Gastroesophageal sphincter (tissue), 4 donors: ENCODE data around the gene OPCML. TPM values are rescaled to one million over a fixed set of nuclear protein-coding genes. Genes with fewer than 3 reads are reported as not detected.

Source experiments
- ATAC-seq: fragments of 150-250 bp; one replicate; pipeline ENCODE4 v1.9.1; 2016; ENCODE audit warnings: mild to moderate bottlenecking, moderate library complexity
- H3K27ac ChIP-seq, 4 donors: fragments of 200-600 bp; sonication (generic) in 3 of 4; 1 replicate in 3 of 4; 2 replicates in 1 of 4; pipeline ENCODE4 v1.5.1; 2016 to 2019
- H3K27me3 ChIP-seq: fragments of 200-600 bp; sonication (generic); one replicate; pipeline ENCODE4 v1.5.1; 2019
- H3K36me3 ChIP-seq, 2 donors: fragments of 200-600 bp; sonication (generic); one replicate each; pipeline ENCODE4 v1.5.1; 2019; ENCODE audit warnings: control low read depth in 1 of 2
- H3K4me1 ChIP-seq, 3 donors: fragments of 200-600 bp; sonication (generic); 1 replicate in 2 of 3; 2 replicates in 1 of 3; pipeline ENCODE4 v1.5.1; 2016 to 2019; ENCODE audit warnings: control low read depth in 2 of 3
- H3K4me3 ChIP-seq, 2 donors: fragments of 200-600 bp; sonication (generic); one replicate each; pipeline ENCODE4 v1.5.1; 2019; ENCODE audit warnings: mild to moderate bottlenecking in 1 of 2, moderate library complexity in 1 of 2
- H3K9me3 ChIP-seq, 3 donors: fragments of 200-600 bp; sonication (generic); one replicate each; pipeline ENCODE4 v1.5.1; 2017 to 2019; ENCODE audit warnings: control low read depth in 2 of 3
- CTCF ChIP-seq, 4 experiments: fragments of 200-600 bp in 2 of 4; fragments of 450-650 bp in 2 of 4; sonication (generic) in 1 of 4; IDR thresholded peaks; one replicate each; pipeline ENCODE4 v1.5.1; 2017 to 2019; ENCODE audit warnings: antibody characterized with exemption in 4 of 4, mild to moderate bottlenecking in 2 of 4, moderate library complexity in 2 of 4
- EP300 ChIP-seq: sonication (generic); formaldehyde crosslinking; IDR thresholded peaks from one replicate; pipeline ENCODE4 v1.6.1; 2017; ENCODE audit warnings: antibody characterized with exemption, mild to moderate bottlenecking
- POLR2A ChIP-seq, 2 donors: fragments of 450-650 bp; IDR thresholded peaks; one replicate each; pipeline ENCODE4 v1.6.1; 2017; ENCODE audit warnings: antibody characterized with exemption in 2 of 2, mild to moderate bottlenecking in 2 of 2, moderate library complexity in 1 of 2
- POLR2AphosphoS5 ChIP-seq: sonication (generic); formaldehyde crosslinking; IDR thresholded peaks from one replicate; pipeline ENCODE4 v1.6.1; 2017; ENCODE audit warnings: antibody characterized with exemption
- WGBS, 2 donors: methylation state at CpG; one replicate each; pipeline ENCODE4 v1.1.5; 2018; ENCODE audit warnings: low coverage in 1 of 2; 5-methylcytosine and 5-hydroxymethylcytosine counted together
- total RNA-seq, 4 donors: library from RNA; depleted of rRNA; stranded (reverse); fragments of >200 nt; gene quantifications; one replicate each; pipeline ENCODE4 v1.1.0, GENCODE V29; 2016

The OPCML gene
- total RNA-seq, 4 donors from 2014 or later: 0.13 to 0.93 (median 0.33) TPM

GRCh38 chr11:133164986-133165385 is 367.3 kb downstream of the OPCML start:
- WGBS, 2 donors: 45 to 52% methylated on average over 4 of the region's 7 CpGs
- TF ChIP-seq POLR2A (IDR thresholded peaks at IDR 0.05) (no peak), CTCF (IDR thresholded peaks at IDR 0.05) (no peak), POLR2AphosphoS5 (no peak), EP300 (no peak)
- H3K27me3 ChIP-seq: peaks cover 31% of the 10 kb centered on the region
- no peaks in the 10 kb centered on the region for H3K9me3 ChIP-seq
- ATAC-seq: no peak
- no peak overlapping the region for H3K4me3 ChIP-seq
- H3K27ac ChIP-seq: no peak overlapping the region
- no peaks in the 10 kb centered on the region for H3K36me3 ChIP-seq
- peaks cover 0 to 7% (median 0%) of the 10 kb centered on the region in 3 donors for H3K4me1 ChIP-seq

GRCh38 chr11:133163463-133164419 is 368.6 kb downstream of the OPCML start:
- no peak for TF ChIP-seq EP300
- peak; percentile 35 to 70 (median 46) for TF ChIP-seq CTCF (IDR thresholded peaks at IDR 0.05)
- no peak for TF ChIP-seq POLR2A (IDR thresholded peaks at IDR 0.05)
- H3K36me3 ChIP-seq: no peaks in the 10 kb centered on the region
- H3K4me3 ChIP-seq: no peak overlapping the region
- no peak for ATAC-seq
- peaks cover 0 to 7% (median 0%) of the 10 kb centered on the region in 3 donors for H3K4me1 ChIP-seq
- peaks cover 36% of the 10 kb centered on the region for H3K27me3 ChIP-seq
- H3K9me3 ChIP-seq: no peaks in the 10 kb centered on the region
- no peak overlapping the region for H3K27ac ChIP-seq
- WGBS, 2 donors: 29 to 42% methylated on average over 9 to 12 of the region's 12 CpGs

GRCh38 chr11:133162227-133162626 is 370.1 kb downstream of the OPCML start:
- WGBS, 2 donors: 22 to 39% methylated on average over 7 to 12 of the region's 12 CpGs
- Histone ChIP-seq H3K4me1 (peaks cover 0 to 7% (median 0%) of the 10 kb centered on the region in 3 donors), H3K9me3 (no peaks in the 10 kb centered on the region), H3K36me3 (no peaks in the 10 kb centered on the region), H3K27ac (no peak overlapping the region), H3K27me3 (peaks cover 39% of the 10 kb centered on the region), H3K4me3 (no peak overlapping the region)
- no peak for ATAC-seq
- TF ChIP-seq CTCF (IDR thresholded peaks at IDR 0.05) (no peak), EP300 (no peak), POLR2AphosphoS5 (no peak), POLR2A (IDR thresholded peaks at IDR 0.05) (no peak)

- WGBS, 2 donors: 90% methylated on average over 5 of the region's 7 CpGs; no CpG with 5 or more reads in 1 of the 2 donors
- Histone ChIP-seq H3K36me3 (no peaks in the 10 kb centered on the region), H3K27me3 (peaks cover 54% of the 10 kb centered on the region), H3K27ac (no peak overlapping the region), H3K9me3 (no peaks in the 10 kb centered on the region), H3K4me1 (peaks cover 0 to 7% (median 0%) of the 10 kb centered on the region in 3 donors), H3K4me3 (no peak overlapping the region)
- no peak for ATAC-seq
- TF ChIP-seq POLR2A (IDR thresholded peaks at IDR 0.05) (no peak), CTCF (IDR thresholded peaks at IDR 0.05) (no peak), EP300 (no peak), POLR2AphosphoS5 (no peak)
Measured at GRCh38 chr11:133160754-133161153, 371.5 kb downstream of the OPCML start.
